GM18861 (cell line): ENCODE results near the gene GTSE1.

Source experiments
- ATAC-seq: cut with Tn5 transposase; IDR thresholded peaks from one replicate; pipeline ENCODE4 v1.9.1; 2021; ENCODE audit not compliant: unreplicated experiment

GTSE1 gene

DNA sequence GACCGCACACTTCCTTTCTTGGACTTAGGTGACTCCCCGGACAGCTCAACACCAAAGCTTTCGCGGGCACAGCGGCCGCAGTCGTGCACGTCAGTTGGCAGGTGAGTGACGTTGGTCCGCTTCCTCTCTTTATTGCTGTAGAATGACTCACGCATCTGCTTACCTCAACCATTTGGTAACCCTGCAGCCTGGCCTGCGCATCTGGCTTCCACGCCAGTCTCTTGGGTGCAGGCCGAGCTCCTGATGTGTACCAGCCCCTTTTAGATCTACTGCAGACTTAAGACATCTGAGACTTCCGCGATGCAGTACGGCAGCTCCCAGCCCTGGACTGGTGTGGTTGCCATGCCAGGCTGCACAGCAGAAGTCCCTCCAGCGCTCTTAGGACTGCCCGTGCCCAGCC lies 26.5 kb downstream of the GTSE1 start:
- no peak for ATAC-seq

DNA sequence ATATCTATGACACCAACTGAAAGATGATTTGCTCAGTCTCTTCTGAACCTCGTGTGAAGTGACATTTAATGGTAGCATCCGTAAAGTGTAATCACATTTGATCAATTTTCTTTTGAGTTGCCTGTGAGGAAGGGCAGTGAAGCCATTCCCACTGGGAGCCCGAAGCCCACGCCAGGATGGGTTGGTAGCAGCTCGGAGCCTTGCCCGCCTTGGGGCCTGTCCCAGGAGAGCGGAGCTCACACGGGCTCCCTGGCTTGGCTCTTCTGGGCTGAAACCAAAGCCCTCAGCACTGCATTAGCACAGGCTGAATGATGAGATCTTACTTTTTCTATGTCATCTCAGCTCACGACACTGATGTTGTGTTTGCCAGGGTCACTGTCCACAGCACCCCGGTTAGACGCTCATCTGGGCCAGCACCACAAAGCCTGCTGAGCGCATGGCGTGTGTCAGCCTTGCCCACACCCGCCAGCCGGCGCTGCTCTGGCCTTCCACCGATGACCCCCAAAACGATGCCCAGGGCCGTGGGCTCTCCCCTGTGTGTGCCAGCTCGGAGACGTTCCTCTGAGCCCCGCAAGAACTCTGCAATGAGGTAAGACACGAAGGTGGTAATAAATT lies 29.5 kb downstream of the GTSE1 start:
- ATAC-seq, result no peak

DNA sequence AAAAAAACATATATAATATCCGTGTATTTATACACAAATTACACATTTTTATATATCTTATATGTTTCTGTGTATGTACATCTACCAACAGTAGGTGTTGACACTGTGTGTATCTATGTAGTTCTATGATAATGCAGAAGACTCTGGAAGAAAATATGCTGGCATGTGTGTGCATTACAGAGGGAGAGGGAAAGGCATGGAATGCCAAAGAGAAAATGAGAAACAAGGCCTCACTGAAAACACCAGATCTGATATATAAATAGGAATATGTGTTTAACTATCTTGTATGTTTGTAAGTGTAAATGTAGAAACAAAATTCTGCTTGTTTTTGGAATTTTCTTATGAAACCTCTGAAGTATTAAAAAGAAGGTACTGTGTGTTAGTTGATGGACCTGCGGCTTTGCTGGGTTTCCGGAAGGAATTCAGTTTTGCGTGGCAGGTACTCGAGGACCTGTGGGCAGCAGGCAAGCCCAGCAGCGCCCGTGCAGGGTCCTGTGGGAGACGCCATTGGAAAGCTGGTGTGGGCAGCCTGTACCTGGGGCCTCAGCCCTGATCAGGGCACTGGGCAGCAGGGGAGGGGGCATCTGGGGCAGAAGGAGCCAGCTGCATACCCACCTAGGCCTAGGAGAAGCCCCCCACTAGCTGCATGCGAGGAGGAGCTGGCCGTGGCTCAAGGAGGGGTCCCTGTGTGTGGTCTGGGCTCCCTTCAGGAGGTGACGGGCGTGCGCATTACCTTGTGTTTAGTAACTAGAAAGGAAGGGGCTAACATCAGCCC lies 31.2 kb downstream of the GTSE1 start:
- no peak for ATAC-seq

DNA sequence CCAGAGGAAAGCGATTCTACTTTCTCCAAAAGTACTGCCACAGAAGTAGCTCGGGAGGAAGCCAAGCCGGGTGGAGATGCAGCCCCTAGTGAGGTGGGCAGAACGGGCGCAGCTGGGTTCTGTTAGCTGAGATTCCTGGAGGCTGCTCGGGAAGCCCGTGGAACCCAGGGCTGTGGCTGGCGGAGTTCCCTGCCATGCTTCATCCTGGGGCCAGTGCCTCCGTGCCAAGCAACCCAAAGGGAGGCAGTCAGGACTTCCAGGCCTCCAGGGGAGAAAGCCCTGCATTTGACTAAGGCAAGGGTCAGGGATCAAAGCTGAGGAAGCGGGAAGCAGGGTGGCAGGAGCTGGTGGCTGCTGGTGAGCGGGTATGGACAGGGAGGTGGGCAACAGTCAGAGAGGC lies 32.1 kb downstream of the GTSE1 start:
- no peak for ATAC-seq

DNA sequence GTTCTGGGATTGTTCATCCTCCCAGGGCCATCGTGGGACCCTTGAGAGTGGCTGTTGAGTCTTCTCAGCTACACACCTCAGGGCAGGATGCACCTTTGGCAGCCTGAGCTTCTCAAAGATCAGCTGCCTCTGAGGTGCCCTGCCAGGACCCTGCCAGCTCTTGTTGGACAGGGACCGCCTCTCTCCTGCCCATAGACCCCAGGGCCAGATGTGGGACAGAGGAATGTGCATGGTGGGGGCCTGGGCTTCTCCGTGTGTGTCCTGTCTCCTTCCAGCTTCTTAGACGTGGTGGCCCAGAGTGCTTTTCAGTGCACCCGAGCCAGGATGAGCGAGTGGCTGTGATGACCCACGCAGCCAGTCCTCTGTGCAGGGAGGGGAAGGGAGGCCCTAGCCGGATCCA lies 32.9 kb downstream of the GTSE1 start:
- ATAC-seq, result no peak

DNA sequence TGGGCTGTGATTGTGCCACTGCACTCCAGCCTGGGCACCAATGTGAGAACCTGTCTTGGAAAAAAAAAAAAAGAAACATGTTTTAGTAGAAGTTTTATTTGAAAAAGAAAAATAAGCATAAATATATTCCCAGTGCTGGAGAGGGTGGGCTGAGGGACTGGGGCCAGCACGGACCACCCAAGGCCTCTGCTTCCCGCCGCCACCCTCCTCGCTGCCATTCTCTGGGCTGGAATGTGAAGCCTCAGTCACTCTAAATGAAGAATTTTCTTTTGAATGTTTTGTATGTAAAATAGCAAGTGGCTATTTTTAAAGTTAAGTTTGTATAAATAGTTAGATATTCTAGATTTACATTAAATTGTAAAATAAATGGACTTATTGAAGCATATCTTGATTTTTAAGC lies 33.8 kb downstream of the GTSE1 start:
- no peak for ATAC-seq

DNA sequence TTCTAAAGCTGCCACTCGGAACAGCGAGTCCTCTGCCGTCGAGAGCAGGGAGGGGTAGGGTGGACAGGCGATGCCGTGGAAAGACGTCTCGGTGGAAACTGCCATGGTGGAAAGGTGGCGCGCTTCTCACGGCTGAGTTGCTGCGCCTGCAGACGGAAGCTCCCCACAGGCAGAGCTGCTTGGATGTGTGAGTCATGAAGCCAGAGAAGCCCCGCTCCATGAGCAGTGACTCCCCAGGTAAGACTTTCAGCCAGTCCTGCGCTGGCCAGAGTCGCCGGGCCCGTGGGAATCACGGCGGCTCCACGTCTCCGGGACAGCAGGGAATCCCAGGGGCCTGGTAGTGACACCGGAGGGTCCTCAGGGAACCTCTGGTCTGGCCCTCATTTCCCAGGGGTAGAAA lies 34.8 kb downstream of the GTSE1 start:
- ATAC-seq, result no peak

DNA sequence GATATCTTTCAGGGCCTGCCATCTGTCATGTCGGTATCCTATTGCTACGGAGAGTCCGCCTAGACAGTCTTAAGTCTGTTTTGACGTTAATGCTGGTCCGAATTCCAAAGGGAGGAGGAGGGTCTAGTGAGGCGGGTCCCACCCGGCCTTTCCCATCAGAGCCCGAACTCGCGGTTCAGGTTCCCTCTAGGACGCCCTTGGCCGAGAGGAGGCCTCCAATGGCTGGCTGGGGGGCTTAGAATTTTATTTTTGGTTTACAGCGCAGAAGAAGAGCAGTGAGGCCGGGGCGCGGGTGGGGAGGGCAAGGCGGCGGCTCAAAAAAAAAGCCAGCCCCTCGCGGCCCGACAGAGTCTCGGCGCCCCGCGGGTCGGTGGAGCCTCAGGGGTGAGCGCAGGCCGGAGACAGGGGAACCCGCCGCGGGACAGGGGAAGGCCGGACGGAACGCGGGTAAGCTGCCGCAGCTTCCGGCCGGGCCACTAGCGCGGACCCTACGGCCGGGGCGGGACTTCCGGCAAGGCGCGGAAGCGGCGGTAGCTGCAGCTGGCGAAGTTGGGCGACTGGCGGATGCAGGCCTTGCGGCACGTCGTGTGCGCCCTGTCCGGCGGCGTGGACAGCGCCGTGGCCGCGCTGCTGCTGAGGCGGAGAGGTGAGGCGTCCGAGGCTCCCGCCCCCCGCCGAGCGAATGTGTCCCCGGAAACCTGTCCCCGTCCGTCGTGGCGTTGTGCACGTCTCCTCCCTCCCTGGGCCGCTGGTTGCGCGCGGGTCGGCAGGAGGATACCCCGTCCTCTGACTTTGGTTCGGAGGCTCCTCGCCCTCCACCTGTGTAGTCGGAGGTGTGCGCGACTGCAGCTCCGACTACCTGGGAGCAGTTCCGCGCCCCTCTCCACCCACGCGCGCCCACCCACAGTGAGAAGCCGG lies 38.8 kb downstream of the GTSE1 start, which contains the start of gene TRMU:
TSS of gene TRMU (plus strand) at position 514 of the 918 bp plus-strand sequence. CDS start at position 565, 51 bp downstream.
- ATAC-seq, result peak; percentile 76

DNA sequence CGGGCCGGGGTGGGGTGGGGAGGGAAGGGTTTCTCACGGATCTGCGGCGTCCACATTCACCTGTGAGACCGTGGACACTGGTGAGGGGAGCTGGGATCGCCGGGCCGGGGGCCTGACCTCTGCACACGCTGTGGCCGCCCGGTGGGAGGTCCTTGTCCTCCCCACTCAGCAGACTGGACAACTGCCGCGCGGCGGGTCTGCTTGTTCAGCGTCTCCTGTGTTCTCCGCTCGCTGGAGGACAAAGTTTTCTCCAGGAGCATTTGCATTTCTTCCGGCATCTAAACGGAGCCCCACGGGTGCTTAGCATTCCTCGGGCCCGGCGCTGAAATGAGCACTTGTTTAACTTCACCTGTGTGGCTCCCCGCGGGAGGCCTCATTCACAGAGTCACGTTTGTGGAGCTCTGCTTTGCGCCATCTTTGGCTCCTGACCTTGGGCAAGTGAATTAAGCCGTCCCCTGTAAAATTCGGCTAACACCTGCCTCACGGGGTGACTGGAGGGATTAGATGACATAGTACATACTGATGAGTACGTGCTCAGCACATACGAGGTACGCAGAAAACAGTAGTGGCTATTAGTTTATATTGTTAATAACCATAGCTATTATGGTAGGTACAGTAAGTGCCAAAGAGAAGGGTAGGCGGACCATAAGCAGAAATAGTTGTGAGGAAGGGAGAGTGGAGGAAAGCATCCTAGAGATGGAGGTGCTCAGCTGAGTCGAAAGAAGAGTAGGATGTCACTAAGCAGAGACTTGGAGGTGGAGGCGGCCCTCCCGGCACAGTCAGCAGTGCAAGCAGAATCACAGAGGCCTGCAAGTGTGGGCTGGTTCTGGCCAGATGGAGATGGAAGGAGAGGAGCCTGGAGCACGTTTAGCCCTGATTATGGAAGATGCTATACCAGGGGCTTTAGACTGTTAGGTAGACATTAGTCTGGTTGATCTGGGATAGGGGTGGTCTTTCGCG lies 39.7 kb downstream of the GTSE1 start:
- peak; percentile 5 for ATAC-seq

DNA sequence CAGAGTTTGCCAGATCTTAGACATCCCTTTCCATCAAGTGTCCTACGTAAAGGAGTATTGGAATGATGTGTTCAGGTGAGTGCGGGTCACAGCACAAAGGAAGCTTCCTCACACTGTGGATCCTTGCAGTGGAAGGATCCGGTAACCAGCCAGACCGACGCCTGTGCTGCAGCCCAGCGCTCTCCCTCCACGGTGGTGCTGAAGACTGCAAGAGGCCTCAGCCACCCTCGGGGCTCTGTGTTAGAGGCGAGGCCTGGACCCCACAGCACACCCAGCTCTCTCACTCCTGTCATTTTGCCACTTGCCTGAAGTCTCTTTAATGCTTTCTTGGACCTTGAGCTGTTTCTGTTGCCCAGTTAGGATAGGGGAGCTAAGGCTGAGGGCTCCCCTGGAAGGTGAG lies 41.2 kb downstream of the GTSE1 start:
- no peak for ATAC-seq

DNA sequence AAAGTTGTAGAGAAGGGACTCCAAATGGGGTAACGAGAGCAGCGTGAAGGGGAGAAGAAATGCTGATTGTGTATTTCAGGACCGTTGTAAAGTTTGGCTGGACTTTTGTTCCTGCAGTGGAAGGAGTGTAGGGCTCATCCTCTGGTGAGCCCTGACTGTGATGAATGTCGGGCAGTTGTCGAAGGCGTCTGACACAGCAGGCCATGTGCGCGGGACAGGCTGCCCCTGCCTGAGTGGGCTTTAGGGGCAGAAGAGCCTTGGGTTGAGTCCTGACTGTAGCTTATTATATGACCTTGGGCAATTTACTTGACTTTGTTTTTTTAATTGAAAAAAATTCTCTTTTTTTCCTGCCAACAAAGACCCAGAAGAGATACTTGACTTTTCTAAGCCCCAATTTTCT lies 42.0 kb downstream of the GTSE1 start:
- no peak for ATAC-seq

DNA sequence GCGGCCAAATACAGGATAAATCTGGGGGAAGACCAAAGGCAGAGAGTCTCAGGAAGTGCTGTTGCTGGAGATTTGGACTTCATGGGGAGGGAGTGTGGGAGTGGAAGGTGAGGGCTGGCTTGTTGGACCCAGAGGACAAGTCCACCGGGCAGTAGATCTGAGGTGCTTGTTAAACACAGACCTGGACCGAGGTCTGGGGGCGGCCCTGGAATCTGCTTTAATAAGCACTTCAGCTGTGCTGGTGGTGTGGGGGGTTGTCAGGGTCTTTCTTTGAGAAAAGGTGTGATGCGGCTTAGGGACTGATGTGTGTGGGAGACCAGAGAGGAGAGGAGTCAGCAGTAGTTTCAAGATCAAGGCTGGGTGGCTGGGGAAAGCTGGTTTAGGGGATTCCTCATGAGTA lies 43.3 kb downstream of the GTSE1 start:
- no peak for ATAC-seq

DNA sequence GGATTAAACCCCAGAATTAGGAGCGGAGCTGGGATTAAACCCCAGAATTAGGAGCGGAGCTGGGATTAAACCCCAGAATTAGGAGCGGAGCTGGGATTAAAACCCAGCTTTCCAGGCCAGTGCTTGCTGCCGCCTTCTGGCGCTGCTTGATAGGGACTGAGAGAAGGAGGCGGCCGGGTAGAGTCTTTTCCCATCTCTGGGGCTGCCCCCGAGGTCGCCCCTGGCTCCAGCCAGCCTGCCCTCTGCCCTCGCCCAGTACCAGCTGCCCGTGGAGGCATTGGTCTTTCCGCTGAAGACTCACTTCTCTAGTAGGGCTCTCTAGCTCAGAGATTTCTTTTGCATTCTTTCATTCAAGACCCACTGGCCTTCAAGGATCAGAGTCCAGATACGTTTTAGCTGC lies 44.0 kb downstream of the GTSE1 start:
- ATAC-seq, result no peak

DNA sequence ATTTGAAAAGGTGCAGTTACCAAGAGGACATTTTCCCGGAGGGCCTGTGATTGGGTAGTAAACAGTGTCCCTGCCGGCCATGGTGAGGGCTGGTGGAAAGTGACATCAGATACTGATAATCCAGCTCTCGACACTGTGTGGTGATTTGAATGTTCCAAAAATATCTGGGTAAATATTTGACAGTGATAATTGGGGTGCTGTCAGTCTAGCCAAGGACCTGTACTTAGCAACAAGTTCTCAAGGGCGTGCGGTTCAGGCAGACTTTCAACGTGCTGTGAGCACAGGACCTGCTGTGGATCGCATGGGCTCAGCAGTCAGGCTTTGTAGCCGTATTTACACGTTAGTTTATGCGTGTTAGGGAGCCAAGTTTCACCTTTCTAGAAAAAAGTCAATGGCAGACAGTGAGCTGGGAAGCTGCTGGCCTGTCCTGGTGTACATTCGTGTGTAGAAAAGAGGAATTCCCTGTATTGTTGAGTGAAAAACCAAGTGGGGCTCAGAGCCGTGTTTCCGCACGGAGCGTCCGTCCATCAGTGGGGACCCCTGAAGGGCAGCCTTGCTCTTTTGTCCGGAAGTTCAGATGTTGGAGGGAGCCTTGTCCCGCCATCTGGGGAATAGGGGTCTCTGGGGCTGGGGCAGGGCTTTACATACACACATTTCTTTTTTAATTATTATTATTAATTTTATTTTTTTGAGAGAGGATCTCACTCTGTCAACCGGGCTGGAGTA lies 50.2 kb downstream of the GTSE1 start:
- no peak for ATAC-seq

DNA sequence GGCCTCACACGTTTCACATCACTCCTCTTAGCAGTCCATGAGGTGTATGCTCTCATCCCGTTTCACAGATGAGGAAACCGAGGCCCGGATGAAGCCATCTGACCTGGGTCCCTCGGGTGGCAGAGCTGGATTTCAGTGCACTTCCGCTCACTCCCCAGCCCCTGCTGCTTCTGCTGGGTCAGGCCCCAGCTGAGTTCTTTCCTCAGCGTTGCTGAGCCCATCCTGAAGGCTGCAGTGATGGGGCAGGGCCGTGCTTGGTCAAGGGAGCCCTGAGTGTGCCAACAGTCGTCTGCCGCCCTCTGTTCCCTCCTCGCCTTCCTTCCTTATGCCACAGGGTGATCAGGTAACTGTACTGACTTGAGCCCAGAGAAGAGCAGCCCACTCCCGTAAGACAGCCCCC lies 51.0 kb downstream of the GTSE1 start:
- ATAC-seq, result no peak

DNA sequence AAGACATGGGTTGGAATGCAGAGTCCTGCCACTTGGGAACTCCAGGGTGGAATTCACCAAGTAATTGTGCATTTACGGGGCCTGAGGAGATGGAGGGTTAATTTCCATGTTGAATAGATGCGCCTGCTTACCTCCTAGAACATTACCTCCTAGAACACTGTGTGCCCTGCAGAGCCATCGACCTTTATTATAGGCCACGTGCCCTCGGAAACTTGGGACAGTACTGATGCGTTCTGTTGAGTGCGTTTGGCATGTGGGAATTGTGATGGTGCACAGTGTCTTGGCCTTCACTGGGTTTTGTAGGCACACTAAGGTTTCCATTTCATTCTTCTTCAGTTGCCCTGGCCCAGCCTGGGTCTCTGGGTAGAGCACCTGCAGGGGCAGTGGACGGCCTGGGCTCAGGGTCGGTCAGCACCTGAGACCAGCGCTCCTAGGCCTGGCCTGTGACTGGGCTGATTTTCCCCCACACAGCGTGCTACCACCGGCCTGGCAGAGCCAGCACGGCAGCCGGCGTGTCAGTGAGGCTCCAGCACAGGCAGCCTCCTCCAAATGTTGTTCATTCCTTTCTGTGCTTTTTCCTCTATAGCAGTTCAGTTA lies 51.5 kb downstream of the GTSE1 start:
- ATAC-seq, result no peak

DNA sequence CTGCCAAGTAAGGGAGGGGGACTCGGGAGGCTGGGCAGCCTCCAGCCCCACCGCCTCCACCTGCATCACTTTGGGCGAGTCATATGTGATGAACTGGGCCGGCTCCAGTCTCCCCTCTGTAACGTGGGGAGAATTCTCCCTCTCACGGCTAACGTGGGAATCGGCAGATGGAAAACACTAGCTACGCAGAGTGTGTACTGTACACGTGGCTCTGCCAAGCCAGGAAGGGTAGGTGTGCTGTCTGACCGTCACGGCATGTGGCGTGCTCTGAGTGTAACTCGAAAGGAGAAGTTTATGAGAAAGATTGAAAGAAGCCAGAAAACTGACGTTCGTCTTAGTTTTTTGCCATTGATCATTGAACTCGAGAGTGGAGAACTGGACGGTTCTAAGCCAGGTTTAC lies 52.6 kb downstream of the GTSE1 start:
- no peak for ATAC-seq

DNA sequence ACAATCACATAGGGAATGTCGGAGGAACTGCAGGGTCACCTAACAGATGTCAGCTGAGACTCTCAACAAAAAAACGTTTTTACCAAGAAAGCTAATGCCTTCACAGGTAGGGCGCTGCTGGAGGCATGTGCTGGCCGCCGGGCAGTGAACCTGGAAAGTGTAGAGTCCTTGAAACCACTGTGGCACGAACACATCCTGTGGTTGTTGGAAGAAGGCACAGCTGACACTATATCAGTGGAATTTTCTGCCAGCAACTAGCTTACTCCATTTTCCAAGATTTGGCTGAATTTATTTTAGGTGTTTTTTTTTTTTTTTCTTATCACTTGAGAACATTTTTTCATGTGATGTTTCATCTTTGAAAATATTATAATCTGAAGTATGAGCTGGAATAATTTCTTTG lies 53.0 kb downstream of the GTSE1 start:
- ATAC-seq, result no peak

DNA sequence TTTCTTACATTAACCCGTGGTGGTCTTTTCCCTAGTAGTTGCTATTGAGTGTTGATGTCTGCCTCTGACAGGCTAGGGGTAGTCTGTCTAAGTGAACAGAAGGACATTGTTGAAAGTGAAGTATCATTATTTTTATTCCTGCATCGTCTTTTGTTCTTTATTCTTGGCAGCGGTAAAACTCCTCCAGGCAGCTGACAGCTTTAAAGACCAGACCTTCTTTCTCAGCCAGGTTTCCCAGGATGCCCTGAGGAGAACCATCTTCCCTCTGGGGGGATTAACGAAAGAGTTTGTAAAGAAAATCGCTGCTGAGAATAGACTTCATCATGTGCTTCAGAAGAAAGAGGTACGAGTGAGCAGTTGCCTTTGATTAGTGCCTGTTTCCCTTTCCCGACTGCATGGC lies 53.5 kb downstream of the GTSE1 start:
- ATAC-seq, result no peak

DNA sequence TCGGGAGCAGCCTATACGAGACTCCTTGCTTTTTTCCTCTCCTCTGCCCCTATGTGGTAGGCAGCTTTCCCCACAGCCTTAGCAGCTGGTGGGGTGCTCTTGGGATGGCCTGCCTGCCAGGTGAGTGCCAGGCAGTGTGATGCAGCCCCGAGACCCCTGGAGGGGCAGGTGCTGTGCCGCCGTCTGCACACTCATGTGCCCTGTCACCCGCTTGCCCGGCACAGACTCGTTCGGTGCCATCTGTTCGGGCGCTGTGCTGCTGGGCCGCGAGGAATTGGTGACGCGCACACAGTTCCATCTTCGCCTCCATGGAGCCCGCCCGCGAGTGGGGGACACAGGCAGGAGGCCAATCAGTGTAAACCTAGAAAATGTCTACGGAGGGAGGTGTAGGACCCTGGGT lies 54.0 kb downstream of the GTSE1 start:
- ATAC-seq, result no peak
